GM19043 (cell line): ENCODE data around the gene IGFBP6.

Experiments used
- ATAC-seq: cut with Tn5 transposase; IDR thresholded peaks from one replicate; pipeline ENCODE4 v1.9.1; 2021; ENCODE audit warnings: low read depth; ENCODE audit not compliant: unreplicated experiment

The IGFBP6 gene

GRCh38 chr12:53069621-53070410, 27.7 kb upstream of the IGFBP6 start:
- ATAC-seq = no peak

GRCh38 chr12:53070877-53071492, 26.5 kb upstream of the IGFBP6 start:
- ATAC-seq = no peak

GRCh38 chr12:53071591-53072551, 25.6 kb upstream of the IGFBP6 start:
- no peak for ATAC-seq

GRCh38 chr12:53073881-53074280, 23.6 kb upstream of the IGFBP6 start:
- ATAC-seq = no peak

GRCh38 chr12:53074283-53074998, 23.0 kb upstream of the IGFBP6 start:
- ATAC-seq = no peak

GRCh38 chr12:53074999-53075370, 22.5 kb upstream of the IGFBP6 start:
- ATAC-seq = no peak

- no peak for ATAC-seq
Observed at GRCh38 chr12:53076461-53076860, 21.0 kb upstream of the IGFBP6 start.

GRCh38 chr12:53077030-53077429, 20.4 kb upstream of the IGFBP6 start:
- ATAC-seq = no peak

GRCh38 chr12:53078425-53079225, 18.8 kb upstream of the IGFBP6 start:
- peak; percentile 2 for ATAC-seq

GRCh38 chr12:53079226-53080117, 18.0 kb upstream of the IGFBP6 start, which contains the start of gene SPRYD3:
TSS of gene SPRYD3 (minus strand) at chr12:53079390. CDS start at chr12:53079333, 57 bp downstream.
- ATAC-seq = peak; percentile 98

GRCh38 chr12:53082637-53083175, 14.8 kb upstream of the IGFBP6 start:
- no peak for ATAC-seq

GRCh38 chr12:53086361-53086760, 11.1 kb upstream of the IGFBP6 start:
- ATAC-seq = no peak

- no peak for ATAC-seq
Observed at GRCh38 chr12:53090105-53090504, 7.4 kb upstream of the IGFBP6 start.

GRCh38 chr12:53090554-53090953, 6.9 kb upstream of the IGFBP6 start:
- ATAC-seq = no peak

- ATAC-seq = no peak
Observed at GRCh38 chr12:53091756-53092155, 5.7 kb upstream of the IGFBP6 start.

GRCh38 chr12:53093777-53094393, 3.6 kb upstream of the IGFBP6 start:
- no peak for ATAC-seq

- no peak for ATAC-seq
Observed at GRCh38 chr12:53094394-53094787, 3.1 kb upstream of the IGFBP6 start.
